ENCODE measurements around the gene NANOGP8. TPM values are rescaled to one million over a fixed set of nuclear protein-coding genes. Genes with fewer than 3 reads are reported as not detected.

NANOGP8 gene
- total and polyA plus RNA-seq, 3 donors from 2014 or later, result 1.1 to 9.6 (median 6.0) TPM

DNA sequence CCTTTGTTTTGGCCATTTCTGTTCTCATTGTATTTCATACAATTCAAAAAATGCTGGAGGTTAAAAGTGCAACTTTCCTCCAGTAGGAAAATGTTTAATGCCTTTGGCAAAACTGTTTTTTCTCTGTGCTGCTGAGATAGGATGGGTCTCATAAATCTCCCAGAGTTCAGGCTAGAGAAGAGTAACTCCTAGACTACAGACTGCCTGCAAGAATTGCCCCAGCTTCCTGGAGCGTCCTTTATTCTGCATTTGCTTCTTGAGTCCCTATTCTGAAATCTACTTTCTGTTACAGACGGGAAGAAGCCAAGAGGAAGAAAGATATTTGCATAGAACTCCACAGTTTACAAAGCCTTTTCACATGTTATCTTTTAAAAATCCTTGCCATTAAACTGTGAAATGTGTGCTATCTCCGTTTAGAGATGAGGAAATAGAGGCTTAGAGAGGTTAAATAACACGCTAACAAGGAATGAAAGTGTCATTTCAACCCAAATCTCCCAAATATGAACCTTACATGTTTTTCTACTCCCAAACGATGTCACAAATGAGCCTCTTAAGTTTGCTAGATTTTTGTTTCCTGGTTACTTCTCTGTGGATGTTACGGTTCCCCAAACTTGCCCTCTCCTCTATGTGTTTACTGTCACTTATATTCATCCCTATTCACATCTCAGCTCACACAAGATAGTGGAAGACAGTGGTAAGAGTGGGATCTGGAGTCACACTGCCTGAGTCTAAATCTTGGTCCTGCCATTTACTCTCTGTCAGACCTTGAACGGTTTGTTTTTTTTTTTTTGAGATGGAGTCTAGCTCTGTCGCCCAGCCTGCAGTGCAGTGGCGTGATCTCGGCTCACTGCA is 17.4 kb downstream of the NANOGP8 start:
- WGBS, 2 donors, result 55 to 57% methylated on average over 10 of the region's 10 CpGs

DNA sequence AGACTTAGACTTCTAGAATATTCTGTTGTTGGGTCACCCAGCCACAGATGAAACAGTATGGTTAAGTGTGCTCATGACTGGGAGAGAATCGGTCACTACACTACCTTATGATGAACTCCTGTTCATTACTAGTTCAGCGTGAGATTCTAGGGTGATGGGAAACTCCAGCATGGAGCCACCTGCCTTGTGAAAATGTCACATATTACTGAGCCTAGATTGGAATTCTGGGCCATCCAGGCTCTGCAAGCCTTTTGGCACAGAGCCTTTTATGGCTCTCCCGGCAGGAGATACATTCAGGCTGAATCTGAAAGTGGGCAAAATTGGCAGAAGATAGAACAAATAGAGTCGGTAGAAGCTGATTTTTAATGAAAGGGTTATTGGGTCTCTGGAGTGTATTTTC is 19.0 kb downstream of the NANOGP8 start:
- 85 to 88% methylated on average over 4 of the region's 4 CpGs for WGBS, 2 donors
- H3K4me3 ChIP-seq, result no peak overlapping the region
- TF ChIP-seq, protein P1, sequence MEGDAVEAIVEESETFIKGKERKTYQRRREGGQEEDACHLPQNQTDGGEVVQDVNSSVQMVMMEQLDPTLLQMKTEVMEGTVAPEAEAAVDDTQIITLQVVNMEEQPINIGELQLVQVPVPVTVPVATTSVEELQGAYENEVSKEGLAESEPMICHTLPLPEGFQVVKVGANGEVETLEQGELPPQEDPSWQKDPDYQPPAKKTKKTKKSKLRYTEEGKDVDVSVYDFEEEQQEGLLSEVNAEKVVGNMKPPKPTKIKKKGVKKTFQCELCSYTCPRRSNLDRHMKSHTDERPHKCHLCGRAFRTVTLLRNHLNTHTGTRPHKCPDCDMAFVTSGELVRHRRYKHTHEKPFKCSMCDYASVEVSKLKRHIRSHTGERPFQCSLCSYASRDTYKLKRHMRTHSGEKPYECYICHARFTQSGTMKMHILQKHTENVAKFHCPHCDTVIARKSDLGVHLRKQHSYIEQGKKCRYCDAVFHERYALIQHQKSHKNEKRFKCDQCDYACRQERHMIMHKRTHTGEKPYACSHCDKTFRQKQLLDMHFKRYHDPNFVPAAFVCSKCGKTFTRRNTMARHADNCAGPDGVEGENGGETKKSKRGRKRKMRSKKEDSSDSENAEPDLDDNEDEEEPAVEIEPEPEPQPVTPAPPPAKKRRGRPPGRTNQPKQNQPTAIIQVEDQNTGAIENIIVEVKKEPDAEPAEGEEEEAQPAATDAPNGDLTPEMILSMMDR (IDR thresholded peaks at IDR 0.05), result no peak
- TF ChIP-seq POLR2A (IDR thresholded peaks at IDR 0.05), result no peak
- no peaks in the 10 kb centered on the region for H3K4me1 ChIP-seq
- no peaks in the 10 kb centered on the region for H3K9me3 ChIP-seq
- H3K36me3 ChIP-seq (ENCODE audit: low read depth, missing control alignments), result no peaks in the 10 kb centered on the region
- no peaks in the 10 kb centered on the region for H3K27me3 ChIP-seq
- H3K27ac ChIP-seq, result no peak overlapping the region
- intact Hi-C loops (cut with DNase I; ENCODE audit: low total_unique reads), result no loop called here
- DNase-seq, result no peak

More for the DNA sequence above, 17.4 kb downstream of the NANOGP8 start:
- H3K27ac ChIP-seq, result no peak overlapping the region
- no peak for TF ChIP-seq POLR2A (IDR thresholded peaks at IDR 0.05)
- TF ChIP-seq, protein P1 (IDR thresholded peaks at IDR 0.05), result no peak
- H3K9me3 ChIP-seq, result no peaks in the 10 kb centered on the region
- intact Hi-C loops (cut with DNase I; ENCODE audit: low total_unique reads), result no loop called here
- no peak for DNase-seq
- H3K4me3 ChIP-seq, result no peak overlapping the region
- no peaks in the 10 kb centered on the region for H3K4me1 ChIP-seq
- no peaks in the 10 kb centered on the region for H3K36me3 ChIP-seq (ENCODE audit: low read depth, missing control alignments)
- no peaks in the 10 kb centered on the region for H3K27me3 ChIP-seq

- no peaks in the 10 kb centered on the region for H3K27me3 ChIP-seq
- TF ChIP-seq POLR2A (IDR thresholded peaks at IDR 0.05), result no peak
- TF ChIP-seq, protein P1 (IDR thresholded peaks at IDR 0.05), result no peak
- H3K4me3 ChIP-seq, result no peak overlapping the region
- 72 to 74% methylated on average over 8 of the region's 8 CpGs for WGBS, 2 donors
- H3K27ac ChIP-seq, result no peak overlapping the region
- H3K4me1 ChIP-seq, result no peaks in the 10 kb centered on the region
- H3K9me3 ChIP-seq, result no peaks in the 10 kb centered on the region
- intact Hi-C loops (cut with DNase I; ENCODE audit: low total_unique reads), result no loop called here
- no peak for DNase-seq
- no peaks in the 10 kb centered on the region for H3K36me3 ChIP-seq (ENCODE audit: low read depth, missing control alignments)
These were observed 20.4 kb downstream of the NANOGP8 start for GRCh38 chr15:35064576-35065190.

GRCh38 chr15:35062738-35063099 is 22.4 kb downstream of the NANOGP8 start:
- Histone ChIP-seq H3K4me3 (no peak overlapping the region), H3K36me3 (ENCODE audit: low read depth, missing control alignments) (no peaks in the 10 kb centered on the region), H3K4me1 (no peaks in the 10 kb centered on the region), H3K27ac (no peak overlapping the region), H3K27me3 (no peaks in the 10 kb centered on the region), H3K9me3 (no peaks in the 10 kb centered on the region)
- WGBS, 2 donors, result 90 to 94% methylated on average over 1 of the region's 1 CpG
- no peak for DNase-seq
- intact Hi-C loops (cut with DNase I; ENCODE audit: low total_unique reads), result no loop called here
- TF ChIP-seq POLR2A (IDR thresholded peaks at IDR 0.05), result no peak

DNA sequence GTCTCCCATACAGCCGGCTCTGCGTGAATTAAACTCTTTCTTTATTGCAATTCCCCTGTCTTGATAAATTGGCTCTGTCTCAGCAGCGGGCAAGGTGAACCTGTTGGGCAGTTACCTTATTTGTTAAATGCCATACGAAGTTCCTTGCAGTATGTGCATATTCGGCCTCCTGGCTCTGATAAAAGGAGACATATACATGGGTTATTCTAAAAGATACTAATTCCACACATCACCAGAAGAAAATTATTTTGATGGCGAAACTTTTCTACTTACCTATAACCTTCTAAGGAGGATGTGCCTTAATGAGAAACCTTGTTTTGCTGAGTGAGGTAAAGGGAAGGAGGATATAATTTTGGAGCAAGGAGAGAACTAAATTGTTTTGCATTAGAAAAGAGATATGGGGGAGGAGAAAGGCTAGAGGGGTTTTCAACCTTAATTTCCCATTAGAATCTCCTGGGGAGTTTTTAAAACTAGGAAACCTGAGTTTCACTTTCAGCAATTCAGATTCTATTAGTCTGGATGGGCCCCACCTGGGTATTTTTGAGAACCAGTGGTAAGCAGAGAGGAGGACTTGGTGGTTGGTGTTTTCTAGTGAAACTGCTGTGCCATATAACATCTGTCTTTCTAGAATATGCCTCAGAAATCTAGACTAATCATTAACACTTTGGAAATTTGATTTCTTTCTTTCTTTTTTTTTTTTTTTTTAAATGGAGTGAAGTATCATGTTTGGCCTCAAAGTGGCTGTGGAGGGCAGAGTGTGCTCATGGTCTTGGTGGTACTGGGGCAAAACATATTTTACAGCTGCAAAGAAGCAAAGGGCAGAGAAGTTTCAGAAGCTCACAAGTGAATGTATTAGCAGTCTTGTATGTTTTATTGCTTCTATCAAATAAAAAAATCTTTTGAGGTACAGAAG is 23.0 kb downstream of the NANOGP8 start:
- Histone ChIP-seq H3K36me3 (ENCODE audit: low read depth, missing control alignments) (no peaks in the 10 kb centered on the region), H3K27ac (no peak overlapping the region), H3K4me3 (no peak overlapping the region), H3K4me1 (no peaks in the 10 kb centered on the region), H3K27me3 (no peaks in the 10 kb centered on the region), H3K9me3 (no peaks in the 10 kb centered on the region)
- TF ChIP-seq POLR2A (IDR thresholded peaks at IDR 0.05), result no peak
- TF ChIP-seq, protein P1 (IDR thresholded peaks at IDR 0.05), result no peak
- no peak for DNase-seq
- intact Hi-C loops (cut with DNase I; ENCODE audit: low total_unique reads), result no loop called here
- 77 to 84% methylated on average over 6 of the region's 6 CpGs for WGBS, 2 donors

All from testis (tissue), 3 donors.